ENCODE measurements around the gene RDH14.
A peak's percentile ranks its signal among the peaks of the same experiment; 100 is the strongest.

The RDH14 gene, protein sequence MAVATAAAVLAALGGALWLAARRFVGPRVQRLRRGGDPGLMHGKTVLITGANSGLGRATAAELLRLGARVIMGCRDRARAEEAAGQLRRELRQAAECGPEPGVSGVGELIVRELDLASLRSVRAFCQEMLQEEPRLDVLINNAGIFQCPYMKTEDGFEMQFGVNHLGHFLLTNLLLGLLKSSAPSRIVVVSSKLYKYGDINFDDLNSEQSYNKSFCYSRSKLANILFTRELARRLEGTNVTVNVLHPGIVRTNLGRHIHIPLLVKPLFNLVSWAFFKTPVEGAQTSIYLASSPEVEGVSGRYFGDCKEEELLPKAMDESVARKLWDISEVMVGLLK

DNA sequence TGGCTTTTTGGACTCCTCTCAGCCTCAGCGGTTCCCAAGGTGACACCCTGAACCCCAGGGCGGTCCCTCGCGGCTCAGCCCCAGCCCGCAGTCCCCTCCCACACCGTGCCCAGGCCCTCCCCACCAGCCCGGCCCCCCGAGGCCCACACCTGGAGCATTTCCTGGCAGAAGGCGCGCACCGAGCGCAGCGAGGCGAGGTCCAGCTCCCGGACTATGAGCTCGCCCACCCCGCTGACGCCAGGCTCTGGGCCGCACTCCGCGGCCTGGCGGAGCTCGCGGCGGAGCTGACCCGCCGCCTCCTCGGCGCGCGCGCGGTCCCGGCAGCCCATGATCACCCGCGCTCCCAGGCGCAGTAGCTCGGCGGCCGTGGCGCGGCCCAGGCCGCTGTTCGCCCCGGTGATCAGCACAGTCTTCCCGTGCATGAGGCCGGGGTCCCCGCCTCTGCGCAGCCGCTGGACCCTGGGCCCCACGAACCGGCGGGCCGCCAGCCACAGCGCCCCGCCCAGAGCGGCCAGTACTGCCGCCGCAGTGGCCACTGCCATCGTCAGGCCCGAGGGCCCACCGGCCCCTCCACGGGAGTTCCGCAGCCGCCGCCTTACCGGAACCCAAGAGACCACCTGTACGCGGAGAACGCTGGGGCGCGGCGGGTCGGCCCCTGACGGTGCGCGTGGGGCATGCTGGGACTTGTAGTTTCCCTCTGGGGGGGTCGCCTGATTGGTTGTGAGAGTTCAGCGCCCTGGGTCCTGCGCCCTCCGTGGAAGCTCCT is at the start of gene RDH14:
Gene RDH14, minus strand, starts transcription at position 623 of the 766 bp plus-strand sequence. Its CDS starts 81 bp downstream, at position 542.
- peak; percentile 92 for DNase-seq (ENCODE audit: low spot score)

DNA sequence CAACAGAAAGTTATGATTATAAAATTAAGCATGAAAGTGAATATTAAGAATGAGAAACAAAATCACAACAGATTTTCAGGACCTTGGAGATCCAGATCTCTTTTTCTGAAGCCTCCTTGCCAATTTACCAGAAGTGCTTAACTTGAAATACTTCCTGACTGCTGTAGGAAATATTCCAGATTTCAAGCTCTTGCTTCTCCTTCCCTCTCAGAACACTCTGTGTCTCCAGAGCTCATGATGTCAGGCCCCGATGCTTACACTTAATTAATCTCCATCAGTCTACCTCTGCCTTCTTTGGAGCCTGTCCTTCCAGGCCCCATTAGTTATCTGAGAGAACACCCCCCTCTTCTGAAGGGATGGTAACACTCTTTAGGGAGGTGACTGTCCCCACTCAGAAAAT is 49.6 kb upstream of the RDH14 start:
- no peak for DNase-seq (ENCODE audit: low spot score)

DNA sequence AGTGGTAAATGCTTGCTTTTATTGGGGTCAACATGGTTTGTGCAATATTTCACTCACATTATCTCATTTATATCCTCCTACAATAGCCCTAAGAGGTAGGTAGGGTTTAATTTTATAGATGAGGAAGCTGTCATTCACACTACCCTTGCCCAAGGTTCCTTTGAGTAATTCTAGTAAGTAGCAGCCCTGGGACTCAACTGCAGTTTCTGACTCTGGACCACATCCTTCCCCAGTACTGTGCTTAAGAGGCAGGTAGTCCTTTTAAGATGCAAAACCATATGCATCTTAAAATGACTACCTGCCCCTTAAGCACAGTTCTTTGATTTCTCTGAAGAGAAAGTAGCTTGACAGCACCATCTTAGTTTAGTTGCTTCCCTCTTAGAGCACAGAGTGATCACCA is 44.7 kb upstream of the RDH14 start:
- DNase-seq (ENCODE audit: low spot score) = no peak

DNA sequence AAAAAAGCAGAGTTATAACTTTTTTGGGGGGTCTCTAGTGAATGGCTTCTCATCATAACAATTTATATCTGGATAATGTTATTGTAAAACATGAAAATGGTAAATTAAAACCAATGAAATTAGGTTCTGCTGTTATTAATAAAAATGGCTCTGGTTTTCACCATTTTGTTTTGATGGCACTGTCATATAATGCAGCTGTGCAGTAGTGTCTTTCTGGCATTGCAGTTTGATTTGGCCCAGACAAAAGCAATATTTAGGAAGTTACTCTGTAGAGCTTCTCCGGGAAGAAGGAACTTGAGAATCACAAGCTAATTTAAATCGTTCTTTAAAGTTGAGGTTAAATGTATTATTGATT is 44.1 kb upstream of the RDH14 start:
- no peak for DNase-seq (ENCODE audit: low spot score)

DNA sequence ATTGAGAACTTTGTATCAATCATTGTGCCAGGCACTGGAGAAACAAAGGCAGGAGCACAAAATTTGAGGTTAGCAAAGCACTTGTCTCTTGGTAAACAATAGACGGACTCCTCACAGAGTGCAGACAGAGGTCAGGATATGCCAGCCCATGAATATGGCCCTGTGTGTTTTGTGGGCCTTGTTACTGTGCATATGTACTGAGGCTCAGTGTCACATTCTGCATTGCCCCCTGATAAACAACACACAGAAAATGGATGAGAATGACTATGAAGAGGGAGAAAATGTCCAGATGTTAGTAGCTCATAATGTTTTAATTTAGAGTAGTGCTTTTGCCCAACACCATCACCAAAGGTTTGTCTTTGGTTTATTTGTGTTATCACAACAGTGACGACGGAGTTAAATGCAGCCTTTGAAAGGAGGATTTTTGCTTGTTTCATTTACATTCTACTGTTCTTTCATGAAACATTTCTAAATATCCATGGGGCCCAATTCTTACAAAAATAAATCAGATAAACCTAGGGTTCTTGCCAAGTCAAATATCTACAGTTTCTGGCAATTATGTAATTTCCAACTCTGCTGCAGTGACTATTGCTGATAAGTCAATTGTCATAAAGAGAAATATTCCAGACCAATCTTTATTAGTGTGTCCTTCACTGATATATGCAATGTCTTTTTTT is 43.5 kb upstream of the RDH14 start:
- no peak for DNase-seq (ENCODE audit: low spot score)

DNA sequence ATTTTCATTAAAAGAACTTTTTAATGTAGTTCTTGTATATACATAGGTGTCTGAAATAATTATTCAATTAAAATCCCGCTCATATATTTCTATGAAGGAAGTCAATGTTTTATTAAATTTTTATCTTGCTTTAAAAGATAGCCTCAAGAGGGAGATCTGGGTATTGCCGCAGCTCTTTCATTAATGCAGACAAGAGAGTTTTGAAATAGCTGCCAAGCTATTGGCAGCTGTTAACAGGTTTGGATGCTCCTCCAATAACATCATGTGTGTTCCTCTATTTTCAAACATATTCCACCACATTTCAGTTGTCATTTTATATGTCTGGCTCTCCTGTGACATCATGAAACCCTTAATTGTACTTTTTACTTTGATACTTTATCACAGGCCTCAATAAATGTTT is 41.8 kb upstream of the RDH14 start:
- DNase-seq (ENCODE audit: low spot score) = no peak

DNA sequence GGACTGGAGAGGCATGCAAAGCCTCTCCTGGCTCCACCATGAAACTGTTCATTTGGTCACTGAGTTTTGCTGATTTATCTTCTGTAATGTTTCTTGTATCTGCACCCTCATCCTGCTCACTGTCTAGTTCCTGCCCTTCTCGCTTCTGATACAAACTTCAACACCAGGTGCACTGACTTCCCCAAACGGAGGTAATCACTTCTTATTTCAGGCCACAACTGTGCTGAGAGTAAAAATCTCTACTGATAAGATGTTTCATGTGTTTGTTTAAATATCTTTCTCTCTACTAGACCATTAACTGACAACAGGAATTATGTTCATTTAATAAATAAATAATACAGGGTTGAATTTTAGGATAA is 39.8 kb upstream of the RDH14 start:
- no peak for DNase-seq (ENCODE audit: low spot score)

DNA sequence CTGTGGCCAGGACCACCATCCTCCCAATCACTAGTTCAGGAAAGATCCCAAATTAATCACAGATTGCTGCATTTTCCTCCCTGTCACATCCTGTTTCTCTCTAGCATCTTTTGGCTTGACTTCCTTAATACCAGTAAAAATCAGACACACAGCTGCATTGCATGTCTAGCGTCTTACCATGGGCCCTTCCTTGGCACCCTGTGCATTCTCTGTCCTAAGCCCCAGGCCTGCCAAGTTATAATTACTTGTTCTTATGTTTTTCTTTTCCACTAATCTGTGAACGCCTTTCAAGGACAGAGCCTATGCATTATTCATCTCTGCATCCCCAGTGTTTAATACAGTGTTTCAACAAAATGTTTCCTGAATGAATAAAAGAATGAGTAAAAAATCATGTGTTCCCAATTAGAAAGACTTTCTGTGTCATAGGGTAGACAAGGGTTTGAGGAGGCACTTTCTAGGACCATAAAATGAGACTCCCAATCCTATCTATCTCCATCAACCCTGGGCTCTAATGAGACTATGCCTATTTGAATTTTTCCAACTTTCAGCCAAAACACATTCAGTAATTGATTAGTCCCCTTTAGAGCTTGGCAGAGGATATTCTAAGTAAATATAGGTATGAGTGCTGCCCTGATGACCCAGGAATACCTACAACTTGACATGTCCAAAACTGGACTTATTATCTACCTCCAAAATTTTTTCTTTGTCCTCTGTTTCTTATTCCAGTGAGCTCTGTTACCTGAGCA is 39.2 kb upstream of the RDH14 start:
- no peak for DNase-seq (ENCODE audit: low spot score)

DNA sequence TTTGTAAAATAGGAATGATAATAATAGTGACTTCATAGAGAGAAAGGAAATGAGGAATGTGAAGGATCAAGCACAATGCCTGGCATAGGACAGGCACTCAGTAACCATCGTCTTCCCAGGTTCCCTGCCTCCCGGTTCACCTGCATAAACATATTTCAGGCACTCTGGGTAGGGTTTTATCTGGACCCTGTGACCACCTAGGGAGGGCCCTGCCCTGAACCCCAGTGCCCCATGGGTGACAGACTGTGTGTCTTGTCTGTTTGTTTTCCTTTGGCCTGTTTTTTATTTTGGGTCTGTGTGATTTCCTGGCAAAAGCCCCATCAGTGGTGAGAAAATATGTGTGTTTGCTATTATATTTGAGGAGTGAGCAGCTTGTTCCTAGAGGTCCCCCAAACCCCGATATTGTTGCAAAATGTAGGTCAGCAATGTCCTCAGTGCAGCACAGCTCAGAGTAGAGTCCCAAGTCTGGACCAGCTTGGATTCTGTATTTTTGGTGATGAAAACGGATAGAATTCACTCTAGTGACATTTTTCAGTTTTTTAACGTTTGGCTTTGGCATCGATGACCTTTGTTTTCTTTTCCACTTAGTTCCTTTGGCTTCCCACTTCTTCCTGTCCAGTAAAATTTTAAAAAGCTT is 38.5 kb upstream of the RDH14 start:
- DNase-seq (ENCODE audit: low spot score) = no peak

DNA sequence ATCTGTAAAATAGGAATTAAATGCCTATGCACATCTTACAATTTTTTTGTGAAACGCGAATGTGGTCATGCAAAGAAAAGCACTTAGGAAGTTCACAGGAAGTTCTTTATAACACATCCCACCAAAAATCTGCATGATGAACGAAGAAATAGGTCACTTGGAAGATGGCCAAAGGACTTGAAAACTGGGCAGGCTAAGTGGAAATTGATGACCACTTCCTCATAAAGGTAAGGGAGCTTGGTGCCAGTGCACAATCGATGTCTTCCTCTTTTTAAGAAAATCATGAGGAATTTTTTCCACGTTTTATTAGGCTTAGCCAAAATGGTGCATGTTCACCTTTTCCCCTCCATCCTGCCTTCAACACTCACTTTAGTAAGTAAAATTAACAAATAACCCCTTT is 37.2 kb upstream of the RDH14 start:
- no peak for DNase-seq (ENCODE audit: low spot score)

DNA sequence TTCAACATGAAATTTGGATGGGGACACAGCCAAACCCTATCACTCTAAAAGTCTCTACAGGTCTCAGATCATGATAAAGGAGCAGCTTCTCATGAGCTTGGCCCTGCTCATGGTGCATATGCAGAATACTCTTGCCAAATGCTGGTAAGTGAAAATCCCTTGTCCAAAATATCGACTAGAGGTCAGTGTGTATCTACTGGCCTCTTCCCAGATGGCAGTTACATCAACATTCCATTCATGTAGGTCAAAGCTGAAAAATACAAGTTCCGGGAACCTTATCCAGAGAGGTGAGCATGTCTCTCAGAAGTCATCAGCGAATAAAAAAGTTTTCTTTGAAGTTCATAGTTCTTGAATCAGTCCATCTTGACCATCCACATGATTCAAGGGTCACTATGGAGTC is 36.5 kb upstream of the RDH14 start:
- DNase-seq (ENCODE audit: low spot score) = no peak

DNA sequence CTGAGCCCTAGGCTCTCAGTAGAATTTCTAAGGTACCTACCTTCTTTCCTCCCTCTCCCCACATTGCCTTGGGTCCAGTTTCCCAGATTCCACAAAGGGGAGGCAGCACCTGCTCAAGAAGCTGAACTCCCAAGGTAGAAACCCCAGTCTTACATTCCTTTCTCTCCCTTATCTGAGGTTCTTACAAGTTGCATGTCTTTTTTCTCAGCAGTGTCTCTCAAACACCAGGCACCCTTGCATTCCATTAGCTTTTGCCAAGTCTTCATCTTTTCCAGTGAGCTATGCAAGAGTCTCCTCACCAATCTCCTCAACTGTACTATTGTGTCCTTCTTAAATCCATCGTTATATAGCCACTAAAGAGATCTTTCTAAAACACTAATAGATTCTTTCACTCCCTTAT is 33.0 kb upstream of the RDH14 start:
- no peak for DNase-seq (ENCODE audit: low spot score)

DNA sequence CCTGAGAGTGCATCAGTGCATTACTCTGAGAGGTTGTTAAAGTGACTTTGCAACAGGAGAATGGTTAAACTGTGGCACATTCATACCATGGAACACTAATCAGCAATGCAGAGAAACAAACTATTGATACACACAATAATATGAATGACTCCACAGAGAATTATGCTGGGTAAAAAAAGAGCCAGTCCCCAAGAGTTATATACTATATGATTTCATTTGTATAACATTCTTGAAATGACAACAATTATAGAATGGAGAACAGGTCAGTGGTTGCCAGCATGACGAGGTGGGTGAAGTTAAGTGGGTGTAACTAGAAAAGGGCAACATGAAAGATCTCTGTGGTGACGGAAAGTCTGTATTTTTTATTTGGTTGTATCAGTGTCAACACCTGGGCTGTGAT is 31.9 kb upstream of the RDH14 start:
- no peak for DNase-seq (ENCODE audit: low spot score)

DNA sequence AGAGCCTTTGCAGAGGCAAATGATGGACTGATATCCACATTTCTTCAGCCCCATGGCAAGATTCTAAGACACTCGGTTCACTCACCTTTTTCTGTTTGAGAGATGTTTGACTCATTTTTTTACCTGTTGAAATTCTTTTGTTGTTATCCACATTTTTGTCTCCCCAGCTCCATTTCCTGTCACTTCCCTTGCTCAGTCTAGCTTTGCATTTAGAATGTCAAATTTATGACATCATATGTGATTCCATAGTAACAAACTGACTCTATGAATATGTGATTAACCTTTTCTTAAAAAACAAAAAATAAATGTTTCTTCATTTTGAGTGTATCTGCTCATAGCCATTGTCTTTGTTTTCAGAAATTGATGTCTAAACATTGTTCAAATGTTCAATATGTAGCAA is 28.9 kb upstream of the RDH14 start, which contains the start of gene NT5C1B:
Gene NT5C1B, minus strand, starts transcription at position 216 of the 400 bp plus-strand sequence. Its CDS starts 101 bp downstream, at position 115.
- DNase-seq (ENCODE audit: low spot score) = no peak

DNA sequence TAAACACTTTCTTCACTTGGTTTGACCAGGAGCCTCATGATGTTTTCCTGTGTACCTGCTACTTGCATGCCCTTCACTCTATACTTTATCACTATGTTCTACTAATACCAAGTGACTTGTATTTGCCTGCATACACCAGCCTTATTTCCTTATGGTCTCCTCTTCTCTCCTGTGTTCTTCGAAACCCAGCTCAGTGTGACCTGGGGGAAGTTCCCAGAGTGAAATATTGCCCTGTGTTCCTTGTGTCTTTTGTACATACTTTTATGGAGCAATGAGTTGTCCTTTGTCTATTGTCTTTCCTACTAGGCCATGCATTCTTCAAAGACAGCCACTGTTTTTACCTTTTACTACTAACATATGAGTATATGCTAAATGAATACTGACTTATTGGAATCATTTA is 28.3 kb upstream of the RDH14 start:
- DNase-seq (ENCODE audit: low spot score) = no peak

DNA sequence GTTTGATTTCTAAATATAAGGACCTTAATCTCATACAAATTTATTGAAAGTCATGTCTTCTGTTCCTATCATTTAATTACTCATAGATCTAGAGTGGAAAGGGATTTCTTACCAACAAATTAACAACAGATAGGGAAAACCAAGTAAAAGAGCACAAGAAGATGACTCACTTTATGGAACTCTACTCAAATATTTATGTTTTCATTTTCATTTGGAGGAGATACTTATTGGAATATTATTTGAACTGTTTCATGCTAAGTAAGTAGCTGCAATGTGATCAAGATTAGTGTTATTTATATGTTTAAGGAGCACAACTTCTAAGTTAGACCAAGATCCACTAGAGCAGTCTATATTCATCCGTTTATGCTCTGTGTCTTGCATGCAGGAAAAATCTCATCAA is 27.6 kb upstream of the RDH14 start:
- DNase-seq (ENCODE audit: low spot score) = no peak

DNA sequence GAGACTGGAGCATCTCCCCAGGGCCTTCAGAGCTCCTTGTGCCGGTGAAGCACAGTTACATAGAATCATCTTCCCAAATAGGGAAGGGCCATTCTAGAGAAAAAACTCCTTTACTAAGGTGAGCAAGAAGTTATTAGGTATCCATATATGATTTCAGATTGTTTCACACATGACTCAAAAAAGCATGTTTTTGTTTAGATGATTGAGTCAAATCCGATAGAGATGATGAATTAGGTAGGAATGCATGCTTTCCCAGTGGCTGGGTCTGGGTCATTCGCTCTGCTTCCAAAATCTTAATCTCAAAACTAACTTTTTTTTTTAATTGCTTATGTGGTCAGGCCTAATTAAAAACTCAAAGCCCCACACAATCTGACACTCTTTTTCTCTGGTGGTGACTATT is 25.1 kb upstream of the RDH14 start:
- DNase-seq (ENCODE audit: low spot score) = no peak

DNA sequence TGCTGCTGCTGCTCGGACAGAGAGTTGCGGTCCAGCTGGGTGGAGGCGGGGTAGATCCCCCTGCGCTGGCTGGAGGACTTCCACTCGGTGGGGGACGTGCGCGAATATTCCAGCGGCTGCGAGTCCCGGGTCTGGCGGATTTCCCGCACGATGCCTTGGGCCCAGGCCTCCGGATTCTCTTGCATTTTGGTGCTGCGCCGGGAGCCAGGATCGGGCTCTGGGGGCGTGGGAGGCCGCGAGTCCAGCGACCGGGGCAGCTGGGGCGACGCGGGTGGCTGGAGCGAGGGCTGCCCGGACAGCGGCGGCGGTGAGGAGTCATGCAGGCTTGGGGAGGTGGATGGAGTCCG is 24.1 kb upstream of the RDH14 start:
- DNase-seq (ENCODE audit: low spot score) = no peak

DNA sequence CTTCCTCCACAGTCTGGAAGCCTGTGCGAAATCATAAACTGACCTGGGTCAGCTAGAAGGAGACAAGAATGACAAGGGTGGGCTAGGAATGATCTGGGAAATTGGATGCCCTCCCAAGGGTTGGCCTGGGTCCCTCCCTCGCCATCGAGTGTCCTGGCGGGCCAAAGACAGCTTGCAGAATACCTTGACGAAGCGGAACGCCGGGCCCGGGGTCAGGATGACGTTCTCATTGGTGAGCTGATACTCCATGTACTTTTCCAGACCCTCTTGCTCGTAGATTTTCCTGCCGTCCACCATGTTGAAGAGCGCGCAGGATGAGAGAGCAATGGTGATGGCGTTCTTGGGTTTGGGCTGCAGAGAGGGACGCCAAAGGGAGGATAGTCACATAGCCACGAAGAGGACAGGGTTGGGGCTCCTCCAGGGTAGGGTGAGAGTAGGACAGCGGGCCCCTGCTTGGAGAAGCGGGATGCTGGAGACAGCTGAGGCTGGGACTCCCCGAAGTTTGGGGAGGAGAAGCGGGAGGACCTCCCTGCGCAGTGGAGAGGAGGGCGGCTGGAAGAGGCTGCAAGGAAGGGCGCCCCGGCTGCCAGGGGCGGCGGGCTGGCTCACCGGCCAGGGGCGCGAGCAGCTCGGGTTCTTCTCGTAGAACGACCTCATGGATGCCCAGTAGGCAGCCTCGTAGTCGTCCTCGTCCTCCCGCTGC is 23.6 kb upstream of the RDH14 start:
- no peak for DNase-seq (ENCODE audit: low spot score)

DNA sequence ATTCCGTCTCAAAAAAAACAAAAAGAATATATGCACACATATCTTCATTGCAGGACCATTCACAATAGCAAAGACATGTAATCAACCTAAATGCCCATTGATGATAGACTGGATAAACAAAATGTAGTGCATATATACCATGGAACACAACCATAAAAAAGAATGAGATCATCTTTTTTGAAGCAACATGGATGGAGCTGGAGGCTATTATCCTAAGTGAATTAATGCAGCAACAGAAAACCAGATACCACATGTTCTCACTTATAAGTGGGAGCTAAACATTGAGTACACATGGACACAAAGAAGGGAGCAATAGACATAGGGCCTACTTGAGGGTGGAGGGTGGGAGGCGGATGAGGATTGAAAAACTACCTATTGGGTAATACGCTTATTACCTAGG is 20.2 kb upstream of the RDH14 start:
- DNase-seq (ENCODE audit: low spot score) = no peak

DNA sequence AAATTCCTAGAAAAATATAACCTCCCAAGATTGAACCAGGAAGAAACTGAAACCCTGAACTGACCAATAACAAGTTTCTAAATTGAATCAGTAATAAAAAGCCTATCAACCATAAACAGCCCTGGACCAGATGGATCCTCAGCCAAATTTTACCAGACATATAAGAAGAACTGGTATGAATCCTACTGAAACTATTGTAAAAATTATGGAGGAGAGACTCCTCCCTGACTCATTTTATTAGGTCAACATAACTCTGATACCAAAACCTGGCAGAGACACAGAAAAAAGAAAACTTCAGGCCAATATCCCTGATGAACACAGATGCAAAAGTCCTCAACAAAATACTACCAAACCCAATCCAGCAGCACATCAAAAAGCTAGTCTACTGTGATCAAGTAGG is 17.6 kb upstream of the RDH14 start:
- no peak for DNase-seq (ENCODE audit: low spot score)

Data from globus pallidus (tissue), 1 donor.